ENCODE results near the gene KMT5B. TPM values are rescaled to one million over a fixed set of nuclear protein-coding genes. Genes with fewer than 3 reads are reported as not detected.

Gene KMT5B
- total and polyA plus RNA-seq, 2 of the 13 experiments (the other 11 are each of a cell fraction or from before 2014, with no cell fraction given) = 17.6 to 23.7 TPM

DNA sequence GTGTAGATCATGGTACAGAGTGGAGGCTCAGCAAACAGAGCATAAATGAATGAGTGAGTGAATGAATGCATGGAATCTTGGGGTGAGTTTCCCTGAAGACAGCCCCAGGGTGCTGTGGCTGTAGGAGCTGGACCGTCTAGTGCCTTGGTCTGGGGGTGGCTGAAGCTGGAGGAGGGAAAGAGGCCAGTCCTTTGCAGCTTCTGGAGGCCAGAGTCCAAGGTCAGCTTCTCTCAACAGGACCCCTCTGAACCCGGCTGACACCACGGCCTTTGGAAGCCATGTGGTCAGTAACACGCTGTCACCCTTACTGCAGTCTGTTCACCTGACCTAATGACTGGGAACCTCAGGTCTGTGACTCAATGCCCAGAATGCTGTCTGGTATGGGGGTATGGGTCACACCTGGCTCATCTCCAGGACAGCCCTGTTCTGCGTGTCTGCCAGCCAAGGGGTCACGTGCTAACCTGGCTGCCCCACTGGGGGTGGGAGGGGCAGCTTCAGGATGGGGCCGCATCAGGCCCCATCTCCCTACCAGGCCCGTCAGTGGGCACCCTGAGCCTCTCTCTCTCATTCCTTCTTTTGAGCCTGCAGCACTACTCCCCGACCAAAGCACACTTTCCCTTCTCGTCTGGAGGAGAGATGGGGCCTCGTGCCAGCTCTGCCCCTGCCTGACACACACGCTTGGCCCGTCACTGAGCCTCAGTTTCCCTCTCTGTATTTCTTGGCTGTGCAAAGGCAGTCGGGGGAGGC is 67.8 kb downstream of the KMT5B start (continued):
- TF ChIP-seq, protein P1, sequence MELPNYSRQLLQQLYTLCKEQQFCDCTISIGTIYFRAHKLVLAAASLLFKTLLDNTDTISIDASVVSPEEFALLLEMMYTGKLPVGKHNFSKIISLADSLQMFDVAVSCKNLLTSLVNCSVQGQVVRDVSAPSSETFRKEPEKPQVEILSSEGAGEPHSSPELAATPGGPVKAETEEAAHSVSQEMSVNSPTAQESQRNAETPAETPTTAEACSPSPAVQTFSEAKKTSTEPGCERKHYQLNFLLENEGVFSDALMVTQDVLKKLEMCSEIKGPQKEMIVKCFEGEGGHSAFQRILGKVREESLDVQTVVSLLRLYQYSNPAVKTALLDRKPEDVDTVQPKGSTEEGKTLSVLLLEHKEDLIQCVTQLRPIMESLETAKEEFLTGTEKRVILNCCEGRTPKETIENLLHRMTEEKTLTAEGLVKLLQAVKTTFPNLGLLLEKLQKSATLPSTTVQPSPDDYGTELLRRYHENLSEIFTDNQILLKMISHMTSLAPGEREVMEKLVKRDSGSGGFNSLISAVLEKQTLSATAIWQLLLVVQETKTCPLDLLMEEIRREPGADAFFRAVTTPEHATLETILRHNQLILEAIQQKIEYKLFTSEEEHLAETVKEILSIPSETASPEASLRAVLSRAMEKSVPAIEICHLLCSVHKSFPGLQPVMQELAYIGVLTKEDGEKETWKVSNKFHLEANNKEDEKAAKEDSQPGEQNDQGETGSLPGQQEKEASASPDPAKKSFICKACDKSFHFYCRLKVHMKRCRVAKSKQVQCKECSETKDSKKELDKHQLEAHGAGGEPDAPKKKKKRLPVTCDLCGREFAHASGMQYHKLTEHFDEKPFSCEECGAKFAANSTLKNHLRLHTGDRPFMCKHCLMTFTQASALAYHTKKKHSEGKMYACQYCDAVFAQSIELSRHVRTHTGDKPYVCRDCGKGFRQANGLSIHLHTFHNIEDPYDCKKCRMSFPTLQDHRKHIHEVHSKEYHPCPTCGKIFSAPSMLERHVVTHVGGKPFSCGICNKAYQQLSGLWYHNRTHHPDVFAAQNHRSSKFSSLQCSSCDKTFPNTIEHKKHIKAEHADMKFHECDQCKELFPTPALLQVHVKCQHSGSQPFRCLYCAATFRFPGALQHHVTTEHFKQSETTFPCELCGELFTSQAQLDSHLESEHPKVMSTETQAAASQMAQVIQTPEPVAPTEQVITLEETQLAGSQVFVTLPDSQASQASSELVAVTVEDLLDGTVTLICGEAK (IDR thresholded peaks at IDR 0.05) = no peak
- TF ChIP-seq, protein P1 (CRISPR knock-in tag; IDR thresholded peaks at IDR 0.05) = peak; percentile 69; the same call in 1 of the 2 replicates
- TF ChIP-seq, protein P2, sequence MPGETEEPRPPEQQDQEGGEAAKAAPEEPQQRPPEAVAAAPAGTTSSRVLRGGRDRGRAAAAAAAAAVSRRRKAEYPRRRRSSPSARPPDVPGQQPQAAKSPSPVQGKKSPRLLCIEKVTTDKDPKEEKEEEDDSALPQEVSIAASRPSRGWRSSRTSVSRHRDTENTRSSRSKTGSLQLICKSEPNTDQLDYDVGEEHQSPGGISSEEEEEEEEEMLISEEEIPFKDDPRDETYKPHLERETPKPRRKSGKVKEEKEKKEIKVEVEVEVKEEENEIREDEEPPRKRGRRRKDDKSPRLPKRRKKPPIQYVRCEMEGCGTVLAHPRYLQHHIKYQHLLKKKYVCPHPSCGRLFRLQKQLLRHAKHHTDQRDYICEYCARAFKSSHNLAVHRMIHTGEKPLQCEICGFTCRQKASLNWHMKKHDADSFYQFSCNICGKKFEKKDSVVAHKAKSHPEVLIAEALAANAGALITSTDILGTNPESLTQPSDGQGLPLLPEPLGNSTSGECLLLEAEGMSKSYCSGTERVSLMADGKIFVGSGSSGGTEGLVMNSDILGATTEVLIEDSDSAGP (CRISPR knock-in tag; IDR thresholded peaks at IDR 0.05; ENCODE audit: borderline replicate concordance) = peak; percentile 94
- TF ChIP-seq ZNF569 (CRISPR knock-in tag; IDR thresholded peaks at IDR 0.05; ENCODE audit: borderline replicate concordance) = no peak
- no peak for TF ChIP-seq ZNF567 (CRISPR knock-in tag; IDR thresholded peaks at IDR 0.05; ENCODE audit: borderline replicate concordance)
- peak; percentile 49; the same call in 1 of the 2 replicates for TF ChIP-seq ZNF124 (CRISPR knock-in tag; IDR thresholded peaks at IDR 0.05)
- no peak for TF ChIP-seq FIP1L1 (IDR thresholded peaks at IDR 0.05; ENCODE audit: borderline replicate concordance, insufficient read depth, low read depth, low read length)
- TF ChIP-seq SALL1 (CRISPR knock-in tag; IDR thresholded peaks at IDR 0.05) = peak; percentile 96
- TF ChIP-seq MEIS1 (CRISPR knock-in tag; IDR thresholded peaks at IDR 0.05; ENCODE audit: borderline replicate concordance) = peak; percentile 51; the same call in 1 of the 2 replicates
- TF ChIP-seq, protein P3, sequence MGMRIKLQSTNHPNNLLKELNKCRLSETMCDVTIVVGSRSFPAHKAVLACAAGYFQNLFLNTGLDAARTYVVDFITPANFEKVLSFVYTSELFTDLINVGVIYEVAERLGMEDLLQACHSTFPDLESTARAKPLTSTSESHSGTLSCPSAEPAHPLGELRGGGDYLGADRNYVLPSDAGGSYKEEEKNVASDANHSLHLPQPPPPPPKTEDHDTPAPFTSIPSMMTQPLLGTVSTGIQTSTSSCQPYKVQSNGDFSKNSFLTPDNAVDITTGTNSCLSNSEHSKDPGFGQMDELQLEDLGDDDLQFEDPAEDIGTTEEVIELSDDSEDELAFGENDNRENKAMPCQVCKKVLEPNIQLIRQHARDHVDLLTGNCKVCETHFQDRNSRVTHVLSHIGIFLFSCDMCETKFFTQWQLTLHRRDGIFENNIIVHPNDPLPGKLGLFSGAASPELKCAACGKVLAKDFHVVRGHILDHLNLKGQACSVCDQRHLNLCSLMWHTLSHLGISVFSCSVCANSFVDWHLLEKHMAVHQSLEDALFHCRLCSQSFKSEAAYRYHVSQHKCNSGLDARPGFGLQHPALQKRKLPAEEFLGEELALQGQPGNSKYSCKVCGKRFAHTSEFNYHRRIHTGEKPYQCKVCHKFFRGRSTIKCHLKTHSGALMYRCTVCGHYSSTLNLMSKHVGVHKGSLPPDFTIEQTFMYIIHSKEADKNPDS (CRISPR knock-in tag; IDR thresholded peaks at IDR 0.05) = 0 out of 2 replicates have a peak, but pooled peaks have one; percentile 7

Measured in HepG2 (cell line).